ENCODE measurements around the gene SCAMP5.

The SCAMP5 gene

DNA sequence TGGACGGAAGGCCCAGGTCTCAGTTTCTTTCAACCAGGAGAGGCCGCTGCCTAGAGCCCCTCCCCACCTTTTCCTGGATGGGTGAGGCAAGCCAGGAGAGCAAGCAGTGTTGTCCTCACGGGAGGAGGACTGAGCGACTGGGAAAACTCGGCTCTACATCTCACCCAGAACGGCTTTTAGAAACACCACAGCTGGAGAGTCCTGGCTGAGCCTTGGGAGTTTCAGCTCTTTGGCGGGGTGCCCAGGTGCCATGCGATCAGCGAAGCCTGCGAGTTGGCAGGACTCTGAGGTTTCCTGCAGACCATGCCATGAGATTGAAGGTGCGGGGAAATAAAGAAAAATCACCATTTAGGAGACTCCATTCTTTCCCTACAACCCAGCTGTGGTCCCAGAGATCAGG lies 54.0 kb downstream of the SCAMP5 start:
- DNase-seq: no peak

DNA sequence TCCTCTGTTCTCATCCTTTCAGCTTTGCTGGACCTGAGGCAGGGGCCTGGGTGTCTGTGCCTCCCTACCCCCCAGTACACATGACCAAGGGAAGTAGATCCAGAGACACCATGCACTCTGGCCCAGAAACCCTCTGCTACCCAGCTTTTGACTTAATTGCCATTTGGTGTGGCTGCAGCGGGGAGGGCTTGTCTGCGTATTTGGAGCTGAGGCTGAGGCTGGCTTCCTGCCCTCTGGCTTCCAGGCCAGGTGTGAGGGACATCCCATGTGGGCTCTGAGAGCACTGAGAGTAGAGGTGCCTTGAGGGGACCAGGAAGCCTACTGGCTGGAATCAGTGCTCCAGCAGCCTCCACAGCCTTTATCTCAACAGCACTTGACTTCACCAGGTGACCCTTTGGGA lies 54.9 kb downstream of the SCAMP5 start:
- no peak for DNase-seq

GRCh38 chr15:75051191-75051608 lies 55.8 kb downstream of the SCAMP5 start:
- no peak for DNase-seq

DNA sequence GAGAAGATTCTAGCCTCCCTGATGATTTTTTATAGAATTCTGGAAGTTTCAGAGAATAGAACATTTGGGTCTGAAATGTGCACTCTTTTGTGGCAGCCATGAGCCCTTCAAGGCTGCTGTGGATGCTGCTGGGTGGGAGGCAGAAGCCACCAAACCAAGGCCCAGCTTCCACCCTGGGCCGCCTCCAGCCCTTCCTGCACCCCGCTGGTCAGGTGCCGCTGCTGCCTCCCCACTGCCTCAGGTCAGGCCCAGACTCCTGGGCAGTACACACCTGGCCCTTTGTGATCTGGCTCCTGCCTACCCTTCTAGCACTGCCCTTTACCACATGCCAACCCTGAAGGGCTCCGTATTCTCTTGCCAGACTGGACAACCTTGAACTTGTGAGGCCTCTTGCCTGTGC lies 56.3 kb downstream of the SCAMP5 start:
- no peak for DNase-seq

DNA sequence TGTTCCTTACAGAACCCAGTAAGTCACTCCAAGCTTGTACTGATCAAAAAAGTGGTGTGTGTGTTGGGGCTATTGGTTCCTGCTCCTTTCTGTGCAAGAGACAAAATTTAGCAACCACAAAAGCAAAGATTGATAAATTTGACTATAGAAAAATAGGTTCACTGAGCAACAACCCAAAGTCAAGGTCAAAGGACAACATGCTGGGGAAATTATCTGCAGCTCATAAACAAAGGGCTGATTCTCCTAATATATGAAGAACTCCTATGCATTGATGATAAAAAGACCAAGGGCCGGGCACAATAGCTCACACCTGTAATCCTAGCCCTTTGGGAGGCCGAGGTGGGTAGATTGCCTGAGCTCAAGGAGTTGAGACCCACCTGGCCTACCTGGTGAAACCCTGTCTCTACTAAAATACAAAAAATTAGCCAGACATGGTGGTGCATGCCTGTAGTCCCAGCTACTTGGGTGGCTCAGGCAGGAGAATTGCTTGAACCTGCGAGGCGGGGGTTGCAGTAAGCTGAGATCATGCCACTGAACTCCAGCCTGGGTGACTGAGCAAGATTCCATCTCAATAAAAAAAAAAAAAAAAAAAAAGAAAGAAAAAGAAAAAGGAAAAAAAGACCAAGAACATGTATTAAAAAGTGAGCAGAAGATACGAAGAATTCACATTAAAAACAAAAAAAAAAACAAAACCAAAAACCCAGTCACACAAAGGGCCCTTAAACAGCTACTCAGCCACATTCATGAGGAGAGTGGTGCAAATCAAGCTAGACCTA lies 57.8 kb downstream of the SCAMP5 start:
- no peak for DNase-seq

DNA sequence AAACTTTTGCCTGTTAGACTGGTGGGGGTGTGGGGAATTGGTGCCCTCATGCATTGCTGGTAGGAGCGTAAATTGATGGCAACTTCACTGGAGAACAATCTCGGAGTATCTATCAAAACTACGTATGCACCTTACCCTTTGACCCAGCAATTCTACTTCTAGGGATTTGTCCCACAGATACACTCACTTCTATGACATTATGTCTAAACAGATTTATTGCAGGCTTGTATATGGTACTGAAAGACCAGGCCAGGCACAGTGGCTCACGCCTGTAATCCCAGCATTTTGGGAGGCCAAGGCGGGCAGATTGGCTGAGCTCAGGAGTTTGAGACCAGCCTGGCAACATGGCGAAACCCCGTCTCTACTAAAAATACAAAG lies 58.4 kb downstream of the SCAMP5 start:
- no peak for DNase-seq

DNA sequence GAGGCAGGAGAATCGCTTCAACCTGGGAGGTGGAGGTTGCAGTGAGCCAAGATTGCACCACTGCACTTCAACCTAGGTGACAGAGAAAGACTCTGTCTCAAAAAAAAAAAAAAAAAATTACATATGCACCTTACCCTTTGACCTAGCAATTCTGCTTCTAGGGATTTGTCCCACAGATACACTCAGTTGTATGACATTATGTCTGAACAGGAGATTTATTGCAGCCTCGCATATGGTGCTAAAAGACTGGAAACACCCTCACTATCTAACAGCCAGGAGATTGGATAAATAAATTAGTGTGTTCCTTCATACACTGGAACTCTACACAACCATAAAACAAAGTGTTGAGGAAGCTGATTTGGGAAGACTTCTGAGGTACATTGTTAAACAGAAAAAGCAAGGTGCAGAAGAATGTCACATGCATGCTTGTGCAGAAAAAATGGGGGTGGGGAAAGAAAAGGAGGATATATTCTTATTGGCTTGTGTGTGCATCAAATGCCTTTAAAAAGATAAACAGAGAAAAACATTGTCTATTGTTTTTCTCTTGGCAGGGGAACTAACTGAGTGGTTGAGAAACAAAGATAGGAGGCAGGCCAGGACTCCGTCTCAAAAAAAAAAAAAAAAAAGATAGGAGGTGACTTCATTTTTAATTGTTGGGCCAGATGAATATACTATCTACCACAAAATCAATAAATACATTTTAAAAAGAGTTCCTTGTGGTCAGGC lies 59.0 kb downstream of the SCAMP5 start:
- DNase-seq: no peak

DNA sequence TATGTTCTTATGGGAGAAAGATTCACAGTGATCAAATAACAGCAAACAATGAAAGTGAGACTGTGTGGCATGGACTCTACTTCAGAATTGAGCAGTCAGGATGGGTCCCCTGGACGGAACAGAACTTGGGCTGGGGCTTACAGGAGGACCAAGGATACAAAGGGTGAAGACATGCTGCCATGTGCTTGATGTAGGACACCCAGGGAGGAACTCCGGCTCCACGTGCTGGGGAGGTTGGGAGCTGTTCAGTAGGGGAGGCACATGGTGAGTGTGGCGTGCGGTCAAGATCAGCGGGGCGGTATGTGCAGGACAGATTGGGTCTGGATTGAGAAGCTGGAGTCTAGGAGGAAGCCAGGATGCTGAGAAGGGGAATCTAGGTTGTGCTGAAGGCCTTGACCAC lies 60.7 kb downstream of the SCAMP5 start:
- no peak for DNase-seq

- no peak for DNase-seq
These were observed 63.0 kb downstream of the SCAMP5 start for GRCh38 chr15:75058127-75058905.

- no peak for DNase-seq
These were observed 64.2 kb downstream of the SCAMP5 start for GRCh38 chr15:75059607-75060006.

DNA sequence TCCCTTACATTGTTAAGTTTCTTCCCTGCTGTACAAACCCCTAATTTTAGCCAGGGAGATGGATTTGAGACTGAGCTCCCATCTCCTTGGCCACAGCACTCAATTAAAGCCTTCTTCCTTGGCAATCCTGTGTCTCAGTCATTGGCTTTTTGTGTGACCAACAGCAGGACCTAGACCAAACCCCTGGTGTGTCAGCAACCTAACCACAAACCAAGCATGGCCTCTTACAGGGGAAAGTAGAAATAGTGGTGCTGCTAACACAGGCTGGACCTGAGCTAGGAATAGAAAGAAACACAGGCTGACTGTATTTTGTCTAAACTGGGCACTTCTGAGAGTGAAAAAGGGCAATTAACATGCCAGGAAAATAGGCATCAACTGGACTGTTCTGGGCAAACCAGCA lies 65.9 kb downstream of the SCAMP5 start:
- no peak for DNase-seq

- no peak for DNase-seq
These were observed 67.3 kb downstream of the SCAMP5 start for GRCh38 chr15:75062706-75063105.

DNA sequence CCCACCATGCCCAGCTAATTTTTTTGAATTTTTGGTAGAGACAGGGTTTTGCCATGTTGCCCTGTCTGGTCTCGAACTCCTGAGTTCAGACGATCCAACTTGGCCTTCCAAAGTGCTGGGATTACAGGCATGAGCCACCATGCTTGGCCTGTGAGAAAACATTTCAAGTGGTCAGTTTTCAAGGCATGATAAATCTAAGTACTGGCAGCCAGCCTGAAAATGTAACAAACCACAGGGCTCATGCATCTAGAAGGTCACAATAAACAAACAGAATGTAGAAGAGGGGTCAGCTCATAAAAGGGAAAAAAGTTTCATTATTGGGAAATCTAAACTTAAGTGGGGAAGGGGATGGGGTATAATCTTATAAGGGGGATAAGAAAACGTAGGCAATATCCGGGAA lies 68.0 kb downstream of the SCAMP5 start:
- DNase-seq: no peak

- no peak for DNase-seq
These were observed 68.5 kb downstream of the SCAMP5 start for GRCh38 chr15:75063889-75064288.

GRCh38 chr15:75064846-75065245 lies 69.5 kb downstream of the SCAMP5 start:
- no peak for DNase-seq

- no peak for DNase-seq
These were observed 70.1 kb downstream of the SCAMP5 start for GRCh38 chr15:75065467-75065850.

GRCh38 chr15:75065851-75066509 lies 70.6 kb downstream of the SCAMP5 start:
- DNase-seq: no peak

GRCh38 chr15:75067123-75067830 lies 71.9 kb downstream of the SCAMP5 start:
- DNase-seq: no peak

DNA sequence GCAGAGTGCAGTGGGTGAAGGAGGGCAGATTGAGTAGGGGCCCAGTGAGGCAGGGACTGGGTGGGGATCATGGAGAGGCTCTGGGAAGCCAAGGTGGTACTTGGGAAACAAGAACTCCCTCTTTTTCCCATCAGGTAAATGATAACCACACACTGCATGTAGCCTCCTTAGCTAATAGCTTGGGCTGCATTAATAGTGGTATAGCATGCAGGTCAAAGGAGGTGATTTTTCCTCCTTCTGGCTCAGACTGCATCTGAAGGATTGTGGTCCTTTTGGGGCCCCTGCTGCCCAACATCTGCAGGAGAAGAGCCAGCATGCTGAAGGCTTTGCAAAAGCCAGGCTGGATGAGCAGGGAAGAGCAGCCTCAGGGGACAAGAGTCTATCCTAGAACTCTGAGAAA lies 73.4 kb downstream of the SCAMP5 start:
- no peak for DNase-seq

- no peak for DNase-seq
These were observed 74.0 kb downstream of the SCAMP5 start for GRCh38 chr15:75069301-75069925.

- DNase-seq: no peak
These were observed 75.3 kb downstream of the SCAMP5 start for GRCh38 chr15:75070674-75071073.

Measured in NCI-H526 treated with DMSO at 0.1 percent for 48 hours (cell line).